Lower leg skin (tissue), 3 donors: ENCODE measurements around the gene ECT2.
"Not testable (repeated sequence)": the region's sequence is repeated elsewhere in the genome, so short reads cannot be mapped to it uniquely, and the experiment has no call there.

Experiments
- CTCF ChIP-seq, 3 donors: fragments of 450-650 bp; IDR thresholded peaks; one replicate each; pipeline ENCODE4 v1.5.1; 2016; ENCODE audit warnings: antibody characterized with exemption in 3 of 3, mild to moderate bottlenecking in 3 of 3, moderate library complexity in 2 of 3
- POLR2A ChIP-seq, 2 donors: fragments of 450-650 bp; IDR thresholded peaks; one replicate each; pipeline ENCODE4 v1.6.1; 2016 to 2017; ENCODE audit warnings: antibody characterized with exemption in 2 of 2, mild to moderate bottlenecking in 1 of 2, moderate library complexity in 1 of 2

GRCh38 chr3:172722536-172723040, 27.9 kb upstream of the ECT2 start:
- TF ChIP-seq CTCF, POLR2A (IDR thresholded peaks at IDR 0.05): not testable (repeated sequence)
